A673 (cell line): ENCODE measurements around the gene CELF4.

Experiments
- CTCF ChIP-seq: fragments of 300-800, 200-600 bp; sonication (generic); conservative IDR thresholded peaks from 2 replicates; pipeline ENCODE4 v1.5.1; 2017; ENCODE audit warnings: low read depth, mild to moderate bottlenecking, antibody characterized with exemption, low read length, moderate library complexity, mixed read lengths
- EZH2 ChIP-seq: fragments of 200-600 bp; sonication (generic); IDR thresholded peaks from 2 replicates; pipeline ENCODE4 v1.6.1; 2017; ENCODE audit warnings: borderline replicate concordance, low read depth, mild to moderate bottlenecking, mixed read lengths, antibody characterized with exemption, low read length; ENCODE audit not compliant: poor library complexity, severe bottlenecking

- no peak for TF ChIP-seq CTCF
- no peak for TF ChIP-seq EZH2
Observed at GRCh38 chr18:37534627-37535026, 31.0 kb downstream of the CELF4 start.
